ENCODE measurements around the gene ATP8B4.

- TF ChIP-seq ZNF24 (IDR thresholded peaks at IDR 0.05) (no peak), CTCF (IDR thresholded peaks at IDR 0.05 in 2 of 3, conservative IDR thresholded peaks at IDR 0.05 in 1 of 3; ENCODE audit: control insufficient read depth in 2 of 3, extremely low read depth in 1 of 3, insufficient read depth in 1 of 3, low read depth in 3 of 3, low read length in 3 of 3) (no peak), NFIC (IDR thresholded peaks at IDR 0.05; ENCODE audit: low read depth, low read length) (no peak), SREBF2 (IDR thresholded peaks at IDR 0.05; ENCODE audit: low read length) (no peak)
- TF ChIP-seq, protein P1, sequence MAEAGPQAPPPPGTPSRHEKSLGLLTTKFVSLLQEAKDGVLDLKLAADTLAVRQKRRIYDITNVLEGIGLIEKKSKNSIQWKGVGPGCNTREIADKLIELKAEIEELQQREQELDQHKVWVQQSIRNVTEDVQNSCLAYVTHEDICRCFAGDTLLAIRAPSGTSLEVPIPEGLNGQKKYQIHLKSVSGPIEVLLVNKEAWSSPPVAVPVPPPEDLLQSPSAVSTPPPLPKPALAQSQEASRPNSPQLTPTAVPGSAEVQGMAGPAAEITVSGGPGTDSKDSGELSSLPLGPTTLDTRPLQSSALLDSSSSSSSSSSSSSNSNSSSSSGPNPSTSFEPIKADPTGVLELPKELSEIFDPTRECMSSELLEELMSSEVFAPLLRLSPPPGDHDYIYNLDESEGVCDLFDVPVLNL (IDR thresholded peaks at IDR 0.05; ENCODE audit: low read depth, low read length), result no peak
Measured at GRCh38 chr15:50061503-50061902, 57.5 kb downstream of the ATP8B4 start.

Measured in GM12878 (cell line).